Measurements from ENCODE around the gene ELP4. TPM values are rescaled to one million over a fixed set of nuclear protein-coding genes. Genes with fewer than 3 reads are reported as not detected.

ELP4 gene
- total RNA-seq, 1 donor from 2014 or later = 16.6 TPM

GRCh38 chr11:31788085-31788484, 278.5 kb downstream of the ELP4 start:
- peaks cover 6% of the 10 kb centered on the region for H3K27me3 ChIP-seq
- H3K27ac ChIP-seq = no peak overlapping the region
- H3K4me3 ChIP-seq = no peak overlapping the region
- DNase-seq (no peak), ATAC-seq (no peak)
- no peaks in the 10 kb centered on the region for H3K9me3 ChIP-seq
- no peak for TF ChIP-seq CTCF (IDR thresholded peaks at IDR 0.05)
- no peaks in the 10 kb centered on the region for H3K36me3 ChIP-seq
- H3K4me1 ChIP-seq = no peaks in the 10 kb centered on the region
- intact Hi-C loops (cut with DNase I) = no loop called here

DNA sequence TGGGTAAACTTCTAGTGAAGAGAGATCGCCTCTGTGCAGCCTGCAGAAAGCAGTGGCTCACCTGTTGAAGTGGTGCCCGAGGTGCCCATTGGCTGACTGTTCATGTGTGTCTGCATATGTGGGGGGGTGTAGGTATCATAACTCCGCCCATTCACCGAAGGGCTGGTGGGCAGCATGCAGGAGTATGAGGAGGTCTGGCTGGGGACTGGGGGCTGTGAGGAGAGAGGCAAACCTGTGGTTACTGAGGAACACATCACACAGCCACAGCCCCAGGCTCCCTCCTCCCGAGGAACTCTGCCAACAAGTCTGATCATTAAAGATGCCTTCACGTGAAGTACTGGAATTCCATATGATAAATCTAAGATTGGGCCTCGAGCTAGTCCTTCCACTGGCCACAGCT, 281.1 kb downstream of the ELP4 start:
- no peak for DNase-seq

GRCh38 chr11:31792036-31792435, 282.5 kb downstream of the ELP4 start:
- Histone ChIP-seq H3K36me3 (no peaks in the 10 kb centered on the region), H3K27me3 (peaks cover 34% of the 10 kb centered on the region), H3K4me1 (no peaks in the 10 kb centered on the region), H3K9me3 (no peaks in the 10 kb centered on the region), H3K27ac (no peak overlapping the region), H3K4me3 (no peak overlapping the region)
- DNase-seq = no peak
- intact Hi-C loops (cut with DNase I) = no loop called here
- TF ChIP-seq CTCF (IDR thresholded peaks at IDR 0.05) = no peak
- no peak for ATAC-seq

More for the DNA sequence above, 281.1 kb downstream of the ELP4 start:
- Histone ChIP-seq H3K27ac (no peak overlapping the region), H3K4me3 (no peak overlapping the region), H3K36me3 (no peaks in the 10 kb centered on the region), H3K9me3 (no peaks in the 10 kb centered on the region), H3K4me1 (no peaks in the 10 kb centered on the region), H3K27me3 (peaks cover 20% of the 10 kb centered on the region)
- ATAC-seq = no peak
- intact Hi-C loops (cut with DNase I) = no loop called here
- TF ChIP-seq CTCF (IDR thresholded peaks at IDR 0.05) = no peak

- H3K27ac ChIP-seq = no peak overlapping the region
- no peak overlapping the region for H3K4me3 ChIP-seq
- DNase-seq (no peak), ATAC-seq (no peak)
- no peaks in the 10 kb centered on the region for H3K36me3 ChIP-seq
- H3K9me3 ChIP-seq = no peaks in the 10 kb centered on the region
- no peak for TF ChIP-seq CTCF (IDR thresholded peaks at IDR 0.05)
- intact Hi-C loops (cut with DNase I) = no loop called here
- peaks cover 38% of the 10 kb centered on the region for H3K27me3 ChIP-seq
- H3K4me1 ChIP-seq = no peaks in the 10 kb centered on the region
Observed at GRCh38 chr11:31792456-31792855, 282.9 kb downstream of the ELP4 start.

DNA sequence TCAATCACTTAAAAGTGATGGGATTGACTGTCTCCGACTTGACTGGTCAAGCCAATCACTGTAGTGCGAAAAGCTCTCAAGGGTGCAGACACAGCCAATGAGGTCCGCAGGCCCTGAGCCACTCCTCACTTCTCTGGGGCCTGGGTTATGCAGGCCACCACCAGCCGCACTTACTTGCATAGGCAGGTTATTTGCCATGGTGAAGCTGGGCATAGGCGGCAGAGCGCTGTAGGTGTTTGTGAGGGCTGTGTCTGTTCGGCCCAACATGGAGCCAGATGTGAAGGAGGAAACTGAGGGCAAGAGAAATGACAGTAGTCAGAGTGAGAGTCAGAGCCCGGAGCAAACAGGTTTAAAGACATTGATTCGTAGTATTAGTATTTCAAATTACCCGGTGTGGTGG, 283.7 kb downstream of the ELP4 start:
- H3K9me3 ChIP-seq = no peaks in the 10 kb centered on the region
- no peak overlapping the region for H3K27ac ChIP-seq
- peaks cover 46% of the 10 kb centered on the region for H3K27me3 ChIP-seq
- no peak for TF ChIP-seq CTCF (IDR thresholded peaks at IDR 0.05)
- DNase-seq = no peak
- no peak overlapping the region for H3K4me3 ChIP-seq
- intact Hi-C loops (cut with DNase I) = no loop called here
- ATAC-seq = no peak
- no peaks in the 10 kb centered on the region for H3K36me3 ChIP-seq
- peaks cover under 1% of the 10 kb centered on the region for H3K4me1 ChIP-seq

DNA sequence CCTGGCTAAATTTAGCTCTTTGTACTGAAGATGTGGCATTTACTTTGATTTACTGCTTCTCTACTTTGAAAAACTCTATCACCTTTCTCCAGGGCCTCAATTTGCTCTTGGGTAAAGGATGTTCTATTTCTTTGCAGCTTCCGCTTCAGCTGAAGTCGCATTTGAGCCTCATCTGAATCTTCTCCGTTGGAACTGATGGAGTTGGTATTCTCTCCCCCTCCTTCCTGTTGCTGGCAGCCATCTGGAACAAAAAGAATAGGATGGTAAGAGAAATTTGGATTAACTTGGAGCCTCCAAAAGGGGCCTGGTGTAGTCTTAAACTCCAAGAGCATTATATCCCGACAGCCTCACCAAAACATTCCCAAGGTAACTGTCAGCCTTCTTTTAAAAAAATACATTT, 285.0 kb downstream of the ELP4 start:
- no peak overlapping the region for H3K27ac ChIP-seq
- no peak for DNase-seq
- no peaks in the 10 kb centered on the region for H3K36me3 ChIP-seq
- intact Hi-C loops (cut with DNase I) = no loop called here
- ATAC-seq = no peak
- H3K27me3 ChIP-seq = peaks cover 59% of the 10 kb centered on the region
- no peak for TF ChIP-seq CTCF (IDR thresholded peaks at IDR 0.05)
- H3K4me3 ChIP-seq = no peak overlapping the region
- H3K4me1 ChIP-seq = peaks cover 8% of the 10 kb centered on the region
- no peaks in the 10 kb centered on the region for H3K9me3 ChIP-seq
